Spleen (tissue), 11 donors: ENCODE data around the gene GBE1. TPM values are rescaled to one million over a fixed set of nuclear protein-coding genes. Genes with fewer than 3 reads are reported as not detected.

Experiments
- DNase-seq: peaks from one replicate; pipeline ENCODE4 v3.0.0-alpha.2; 2020
- H3K27ac ChIP-seq, 8 donors: fragments of 200-600 bp; sonication (generic) in 7 of 8; 1 replicate in 4 of 8; 2 replicates in 4 of 8; pipeline versions ENCODE4 v1.5.0 to v1.8.0; 2016 to 2021; ENCODE audit warnings: inconsistent platforms in 4 of 8, mild to moderate bottlenecking in 4 of 8, moderate library complexity in 1 of 8
- H3K27me3 ChIP-seq, 7 donors: fragments of 200-600 bp; sonication (generic) in 6 of 7; replicated peaks in 1 of 7; 1 replicate in 4 of 7; 2 replicates in 3 of 7; pipeline versions ENCODE4 v1.5.0 to v1.8.0; 2016 to 2021; ENCODE audit warnings: inconsistent platforms in 3 of 7, mild to moderate bottlenecking in 1 of 7
- H3K36me3 ChIP-seq, 6 donors: fragments of 200-600 bp; sonication (generic) in 5 of 6; 1 replicate in 4 of 6; 2 replicates in 2 of 6; pipeline versions ENCODE4 v1.5.0 to v1.8.0; 2016 to 2021; ENCODE audit warnings: inconsistent platforms in 2 of 6
- H3K4me1 ChIP-seq, 6 donors: fragments of 200-600 bp; sonication (generic) in 5 of 6; 1 replicate in 3 of 6; 2 replicates in 3 of 6; pipeline versions ENCODE4 v1.5.0 to v1.8.0; 2016 to 2021; ENCODE audit warnings: inconsistent platforms in 3 of 6
- H3K4me3 ChIP-seq, 8 donors: fragments of 200-600 bp; sonication (generic) in 7 of 8; 1 replicate in 4 of 8; 2 replicates in 4 of 8; pipeline versions ENCODE4 v1.5.0 to v1.8.0; 2016 to 2021; ENCODE audit warnings: inconsistent platforms in 4 of 8, mild to moderate bottlenecking in 4 of 8, moderate library complexity in 2 of 8
- H3K9me3 ChIP-seq, 8 donors: fragments of 200-600 bp; sonication (generic) in 7 of 8; 1 replicate in 4 of 8; 2 replicates in 4 of 8; pipeline versions ENCODE4 v1.5.0 to v1.8.0; 2016 to 2021; ENCODE audit warnings: inconsistent platforms in 4 of 8
- POLR2A ChIP-seq, 3 donors: fragments of 450-650 bp; IDR thresholded peaks; one replicate each; pipeline ENCODE4 v1.5.1; 2017; ENCODE audit warnings: antibody characterized with exemption in 3 of 3, mild to moderate bottlenecking in 1 of 3
- POLR2AphosphoS5 ChIP-seq, 3 donors: sonication (generic); formaldehyde crosslinking; IDR thresholded peaks; one replicate each; pipeline ENCODE4 v1.5.1; 2017; ENCODE audit warnings: antibody characterized with exemption in 3 of 3
- WGBS, 5 donors: extraction: QIAGEN DNeasy Blood & Tissue Kit in 3 of 5; methylation state at CpG; one replicate each; pipeline versions ENCODE4 v1.1.5 to v1.1.7; 2013 to 2018; 5-methylcytosine and 5-hydroxymethylcytosine counted together
- intact Hi-C: fragments of 100-400 bp; cut with DNase I; formaldehyde crosslinking; loops from one replicate; pipeline ENCODE4 v1.15.0; 2023; ENCODE audit warnings: low total_unique reads
- polyA plus RNA-seq, 3 donors: library from polyadenylated mRNA; stranded (reverse); fragments of 200-250 nt; gene quantifications; one replicate each; pipeline ENCODE4 v1.2.1, GENCODE V29; 2013
- total RNA-seq, 7 donors: library from RNA; depleted of rRNA in 3 of 7; stranded (reverse); fragments of >200 nt in 3 of 7; fragmentation: NEBNext Ultra II Directional in 4 of 7; extraction: Animal tissue kit (Norgen Biotek cat#: 25700) in 4 of 7; gene quantifications; one replicate each; pipeline versions ENCODE4 v1.1.0 to v1.2.1, GENCODE V29; 2016 to 2021
- TF ChIP-seq, protein P1 (sequence below), 11 experiments: fragments of 200-600 bp in 7 of 11; fragments of 450-650 bp in 4 of 11; sonication (generic) in 4 of 11; IDR thresholded peaks in 8 of 11; conservative IDR thresholded peaks in 3 of 11; 1 replicate in 7 of 11; 2 replicates in 4 of 11; pipeline versions ENCODE4 v1.4.0 to v1.8.0; 2016 to 2021; ENCODE audit warnings: antibody characterized with exemption in 11 of 11, inconsistent platforms in 4 of 11, mild to moderate bottlenecking in 1 of 11
- donor health status: healthy with polysubstance abuse.
- donor health status: DM: no; HTN: no; CAD: no; lungs with moderate emphysema.
- donor health status: DM: no; HTN: no; CAD: no.
- donor health status: Bipolar disorder and iron deficiency.
- donor health status: healthy.
- donor health status: DM: no; HTN: no; CAD: no.
- donor health status: DM: yes; HTN: yes; CAD: no.

The GBE1 gene
- total and polyA plus RNA-seq, 10 donors, result 5.0 to 34.3 (median 21.5) TPM

DNA sequence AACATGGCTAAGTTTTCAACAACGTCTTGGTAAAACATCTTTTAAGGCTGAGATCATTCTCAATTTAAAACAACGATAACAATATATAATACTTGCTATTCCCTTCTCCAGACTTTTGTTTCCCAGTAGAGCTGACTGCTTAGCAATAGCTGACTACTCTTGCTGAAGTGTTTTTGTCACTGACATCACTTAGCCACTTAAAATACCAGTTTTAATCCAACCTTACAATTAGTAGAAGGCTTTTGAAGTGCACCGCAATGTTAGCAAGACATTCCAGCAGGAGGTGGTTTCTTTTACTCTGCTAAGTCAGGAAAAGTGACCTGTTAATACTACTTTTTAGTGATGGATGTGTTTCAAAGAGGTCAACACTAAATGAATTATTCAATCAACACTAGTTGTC lies 28.7 kb upstream of the GBE1 start:
- no peaks in the 10 kb centered on the region for H3K36me3 ChIP-seq
- no peak for TF ChIP-seq POLR2A (IDR thresholded peaks at IDR 0.05)
- TF ChIP-seq POLR2AphosphoS5 (IDR thresholded peaks at IDR 0.05), result no peak
- TF ChIP-seq, protein P1, sequence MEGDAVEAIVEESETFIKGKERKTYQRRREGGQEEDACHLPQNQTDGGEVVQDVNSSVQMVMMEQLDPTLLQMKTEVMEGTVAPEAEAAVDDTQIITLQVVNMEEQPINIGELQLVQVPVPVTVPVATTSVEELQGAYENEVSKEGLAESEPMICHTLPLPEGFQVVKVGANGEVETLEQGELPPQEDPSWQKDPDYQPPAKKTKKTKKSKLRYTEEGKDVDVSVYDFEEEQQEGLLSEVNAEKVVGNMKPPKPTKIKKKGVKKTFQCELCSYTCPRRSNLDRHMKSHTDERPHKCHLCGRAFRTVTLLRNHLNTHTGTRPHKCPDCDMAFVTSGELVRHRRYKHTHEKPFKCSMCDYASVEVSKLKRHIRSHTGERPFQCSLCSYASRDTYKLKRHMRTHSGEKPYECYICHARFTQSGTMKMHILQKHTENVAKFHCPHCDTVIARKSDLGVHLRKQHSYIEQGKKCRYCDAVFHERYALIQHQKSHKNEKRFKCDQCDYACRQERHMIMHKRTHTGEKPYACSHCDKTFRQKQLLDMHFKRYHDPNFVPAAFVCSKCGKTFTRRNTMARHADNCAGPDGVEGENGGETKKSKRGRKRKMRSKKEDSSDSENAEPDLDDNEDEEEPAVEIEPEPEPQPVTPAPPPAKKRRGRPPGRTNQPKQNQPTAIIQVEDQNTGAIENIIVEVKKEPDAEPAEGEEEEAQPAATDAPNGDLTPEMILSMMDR (IDR thresholded peaks at IDR 0.05 in 8 of 11, conservative IDR thresholded peaks at IDR 0.05 in 3 of 11), result no peak
- H3K4me1 ChIP-seq, result peaks cover 0 to 11% (median 8%) of the 10 kb centered on the region in 6 donors
- H3K27me3 ChIP-seq, result no peaks in the 10 kb centered on the region
- 54 to 70% (median 60%) methylated on average over 3 of the region's 3 CpGs for WGBS, 5 donors
- no peak overlapping the region for H3K27ac ChIP-seq
- no peaks in the 10 kb centered on the region for H3K9me3 ChIP-seq
- intact Hi-C loops, result no loop called here
- DNase-seq, result no peak
- H3K4me3 ChIP-seq, result no peak overlapping the region

DNA sequence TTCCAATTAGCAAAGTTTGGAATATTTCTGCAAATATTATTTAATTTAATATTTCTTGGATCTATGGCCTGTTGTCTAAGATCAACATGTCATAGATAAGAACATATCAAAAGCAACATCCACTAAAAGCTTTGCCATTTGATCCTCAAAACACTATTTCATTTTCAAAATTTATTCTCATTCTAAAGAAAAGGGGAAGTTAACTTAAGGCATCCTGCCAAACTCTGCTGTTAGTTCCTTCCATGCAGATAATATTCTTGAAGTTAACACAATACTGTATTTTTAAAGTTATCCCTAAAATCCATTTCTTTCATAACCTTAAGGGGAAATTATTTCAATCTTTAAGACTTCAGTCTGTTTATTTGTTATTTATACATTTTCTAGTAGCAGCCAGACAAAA lies 28.2 kb upstream of the GBE1 start:
- TF ChIP-seq, protein P1 (IDR thresholded peaks at IDR 0.05 in 8 of 11, conservative IDR thresholded peaks at IDR 0.05 in 3 of 11), result no peak
- TF ChIP-seq POLR2A (IDR thresholded peaks at IDR 0.05) (no peak), POLR2AphosphoS5 (IDR thresholded peaks at IDR 0.05) (no peak)
- H3K27ac ChIP-seq, result no peak overlapping the region

DNA sequence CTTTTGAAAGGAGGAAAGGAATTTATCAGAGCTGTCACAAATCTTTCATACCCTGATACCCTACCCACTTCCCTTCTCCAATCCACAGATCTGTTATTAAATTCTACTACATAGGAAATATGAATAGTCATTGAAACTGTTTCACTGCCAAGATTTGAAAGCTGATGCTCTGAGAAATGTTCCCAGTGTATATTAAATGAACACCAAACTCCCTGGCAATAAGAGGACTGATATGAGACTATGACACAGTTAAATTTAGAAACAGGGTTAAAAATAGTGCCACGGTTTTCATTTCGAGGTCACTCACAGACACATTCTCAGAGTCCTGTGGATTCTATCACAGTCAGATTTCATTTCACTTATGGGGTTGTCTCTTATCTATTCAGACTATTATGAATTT lies 27.2 kb upstream of the GBE1 start:
- intact Hi-C loops, result no loop called here
- H3K4me1 ChIP-seq, result peaks cover 0 to 11% (median 8%) of the 10 kb centered on the region in 6 donors
- WGBS, 5 donors, result 8 to 14% (median 11%) methylated on average over 2 of the region's 2 CpGs
- H3K36me3 ChIP-seq, result no peaks in the 10 kb centered on the region
- no peaks in the 10 kb centered on the region for H3K27me3 ChIP-seq
- H3K27ac ChIP-seq, result no peak overlapping the region
- no peaks in the 10 kb centered on the region for H3K9me3 ChIP-seq
- no peak for DNase-seq
- TF ChIP-seq POLR2A (IDR thresholded peaks at IDR 0.05) (no peak), POLR2AphosphoS5 (IDR thresholded peaks at IDR 0.05) (no peak)
- TF ChIP-seq, protein P1 (IDR thresholded peaks at IDR 0.05 in 8 of 11, conservative IDR thresholded peaks at IDR 0.05 in 3 of 11), result no peak
- H3K4me3 ChIP-seq, result no peak overlapping the region

More for the DNA sequence above, 28.2 kb upstream of the GBE1 start:
- Histone ChIP-seq H3K27me3 (no peaks in the 10 kb centered on the region), H3K36me3 (no peaks in the 10 kb centered on the region), H3K4me1 (peaks cover 0 to 11% (median 8%) of the 10 kb centered on the region in 6 donors), H3K4me3 (no peak overlapping the region), H3K9me3 (no peaks in the 10 kb centered on the region)
- intact Hi-C loops, result no loop called here
- DNase-seq, result no peak

DNA sequence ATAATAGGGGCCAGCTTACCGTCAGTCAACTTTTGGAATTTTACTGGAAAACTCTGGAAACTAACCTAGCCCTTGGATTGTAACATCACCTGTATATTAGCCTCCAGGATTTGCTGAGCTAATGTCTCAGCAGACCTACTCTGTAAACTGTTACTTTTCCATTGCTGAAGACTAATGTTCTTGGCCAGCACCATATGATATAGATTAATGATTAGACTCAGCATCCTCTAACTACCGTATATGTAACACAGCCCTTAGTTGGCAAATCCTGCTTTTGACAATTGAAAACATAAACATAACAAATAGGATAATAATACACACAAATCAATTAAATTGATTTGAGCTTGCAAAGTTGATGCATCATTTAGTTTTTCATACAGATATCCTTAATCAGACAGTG lies 26.6 kb upstream of the GBE1 start:
- no peak overlapping the region for H3K4me3 ChIP-seq
- 79 to 90% (median 84%) methylated on average over 2 of the region's 2 CpGs for WGBS, 5 donors
- intact Hi-C loops, result no loop called here

DNA sequence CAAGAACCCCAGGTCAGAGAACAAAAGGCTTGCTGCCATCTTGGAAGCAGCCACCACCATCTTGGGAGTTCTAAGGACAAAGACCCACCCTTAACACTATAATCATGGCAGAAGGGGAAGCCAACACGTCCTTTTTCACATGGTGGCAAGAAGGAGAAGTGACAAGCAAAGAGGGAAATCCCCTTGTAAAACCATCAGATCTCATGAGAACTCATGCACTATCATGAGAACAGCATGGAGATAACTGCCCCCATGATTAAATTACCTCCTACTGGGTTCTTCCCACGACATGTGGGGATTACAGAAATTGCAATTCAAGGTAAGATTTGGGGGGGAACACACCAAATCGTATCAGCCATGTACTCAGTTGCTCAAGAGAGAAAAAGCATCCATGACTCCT lies 21.1 kb upstream of the GBE1 start:
- Histone ChIP-seq H3K4me3 (no peak overlapping the region), H3K27me3 (no peaks in the 10 kb centered on the region), H3K9me3 (peaks cover 0 to 6% (median 0%) of the 10 kb centered on the region in 8 donors), H3K36me3 (no peaks in the 10 kb centered on the region), H3K27ac (no peak overlapping the region), H3K4me1 (no peaks in the 10 kb centered on the region)
- intact Hi-C loops, result no loop called here
- TF ChIP-seq, protein P1 (IDR thresholded peaks at IDR 0.05 in 8 of 11, conservative IDR thresholded peaks at IDR 0.05 in 3 of 11), result no peak
- TF ChIP-seq POLR2A (IDR thresholded peaks at IDR 0.05) (no peak), POLR2AphosphoS5 (IDR thresholded peaks at IDR 0.05) (no peak)
- 14 to 24% (median 19%) methylated on average over 3 of the region's 3 CpGs for WGBS, 5 donors
- no peak for DNase-seq

More for the DNA sequence above, 26.6 kb upstream of the GBE1 start:
- H3K27ac ChIP-seq, result no peak overlapping the region
- DNase-seq, result no peak
- H3K27me3 ChIP-seq, result no peaks in the 10 kb centered on the region
- H3K4me1 ChIP-seq, result peaks cover 0 to 11% (median 8%) of the 10 kb centered on the region in 6 donors
- H3K36me3 ChIP-seq, result no peaks in the 10 kb centered on the region
- H3K9me3 ChIP-seq, result no peaks in the 10 kb centered on the region
- no peak for TF ChIP-seq POLR2A (IDR thresholded peaks at IDR 0.05)
